GM18517 (cell line): ENCODE results near the gene RGS17.
"Not testable (repeated sequence)": the region's sequence is repeated elsewhere in the genome, so short reads cannot be mapped to it uniquely, and the experiment has no call there.

Source experiments
- ATAC-seq: cut with Tn5 transposase; IDR thresholded peaks from one replicate; pipeline ENCODE4 v1.9.1; 2021; ENCODE audit warnings: mild to moderate bottlenecking, moderate library complexity; ENCODE audit not compliant: unreplicated experiment

RGS17 gene

GRCh38 chr6:153126218-153126617 lies 4.9 kb downstream of the RGS17 start:
- no peak for ATAC-seq

GRCh38 chr6:153125032-153125431 lies 6.0 kb downstream of the RGS17 start:
- ATAC-seq, result no peak

GRCh38 chr6:153123801-153124200 lies 7.3 kb downstream of the RGS17 start:
- peak; percentile 51 for ATAC-seq

- no peak for ATAC-seq
Measured at GRCh38 chr6:153121311-153121710, 9.8 kb downstream of the RGS17 start.

GRCh38 chr6:153117986-153118879 lies 12.8 kb downstream of the RGS17 start:
- peak; percentile 99 for ATAC-seq

- ATAC-seq, result not testable (repeated sequence)
Measured at GRCh38 chr6:153111082-153111481, 20.0 kb downstream of the RGS17 start.

GRCh38 chr6:153110612-153111011 lies 20.5 kb downstream of the RGS17 start:
- ATAC-seq, result not testable (repeated sequence)

- no peak for ATAC-seq
Measured at GRCh38 chr6:153108315-153108714, 22.8 kb downstream of the RGS17 start.

GRCh38 chr6:153106021-153106420 lies 25.1 kb downstream of the RGS17 start:
- ATAC-seq, result no peak

- no peak for ATAC-seq
Measured at GRCh38 chr6:153104220-153104619, 26.9 kb downstream of the RGS17 start.

GRCh38 chr6:153103319-153103655 lies 27.8 kb downstream of the RGS17 start:
- no peak for ATAC-seq

- ATAC-seq, result no peak
Measured at GRCh38 chr6:153102605-153103318, 28.3 kb downstream of the RGS17 start.

GRCh38 chr6:153101461-153101860 lies 29.6 kb downstream of the RGS17 start:
- no peak for ATAC-seq

- ATAC-seq, result peak; percentile 78
Measured at GRCh38 chr6:153099636-153100035, 31.4 kb downstream of the RGS17 start.

- ATAC-seq, result no peak
Measured at GRCh38 chr6:153096792-153097191, 34.3 kb downstream of the RGS17 start.

GRCh38 chr6:153096031-153096430 lies 35.1 kb downstream of the RGS17 start:
- no peak for ATAC-seq

- peak; percentile 92 for ATAC-seq
Measured at GRCh38 chr6:153092082-153093013, 38.7 kb downstream of the RGS17 start.

- no peak for ATAC-seq
Measured at GRCh38 chr6:153090241-153090930, 40.7 kb downstream of the RGS17 start.

GRCh38 chr6:153088796-153089195 lies 42.3 kb downstream of the RGS17 start:
- ATAC-seq, result no peak

- ATAC-seq, result no peak
Measured at GRCh38 chr6:153087436-153087835, 43.6 kb downstream of the RGS17 start.
